SK-N-SH (cell line): Measurements from ENCODE around the gene DLG4.

Source experiments
- CTCF ChIP-seq: fragments of 200-600 bp; sonication (generic); IDR thresholded peaks from 2 replicates; pipeline ENCODE4 v1.6.1; 2017; ENCODE audit warnings: antibody characterized with exemption, mild to moderate bottlenecking, moderate library complexity
- EP300 ChIP-seq, 2 experiments: IDR thresholded peaks; 2 replicates each; pipeline versions ENCODE4 v1.4.0 to v1.6.1; 2012; ENCODE audit warnings: borderline replicate concordance in 1 of 2, low read depth in 1 of 2, low read length in 1 of 2
- FOXJ3 ChIP-seq: sonication (generic); formaldehyde crosslinking; IDR thresholded peaks from 2 replicates; pipeline ENCODE4 v1.5.1; 2020; ENCODE audit warnings: mild to moderate bottlenecking, missing genetic modification reagents
- FOXM1 ChIP-seq: IDR thresholded peaks from 2 replicates; pipeline ENCODE4 v1.4.0; 2012; ENCODE audit warnings: low read depth, mild to moderate bottlenecking
- JUND ChIP-seq: IDR thresholded peaks from 2 replicates; pipeline ENCODE4 v1.4.0; 2012
- MAX ChIP-seq: IDR thresholded peaks from 2 replicates; pipeline ENCODE4 v1.4.0; 2012; ENCODE audit warnings: low read depth
- NFIC ChIP-seq: IDR thresholded peaks from 2 replicates; pipeline ENCODE4 v1.4.0; 2012; ENCODE audit warnings: borderline replicate concordance
- POLR2AphosphoS5 ChIP-seq: IDR thresholded peaks from 2 replicates; pipeline ENCODE4 v1.6.1; 2012; ENCODE audit warnings: low read depth, low read length
- RAD21 ChIP-seq: IDR thresholded peaks from 2 replicates; pipeline ENCODE4 v1.6.1; 2012; ENCODE audit warnings: mild to moderate bottlenecking, low read length
- RCOR1 ChIP-seq: fragments of 150-350 bp; IDR thresholded peaks from 2 replicates; pipeline ENCODE4 v1.6.1; 2017; ENCODE audit warnings: antibody characterized with exemption, low read length
- RFX5 ChIP-seq: IDR thresholded peaks from 2 replicates; pipeline ENCODE4 v1.6.1; 2012; ENCODE audit warnings: mild to moderate bottlenecking, improper control_type of control experiment, low read length
- SMC3 ChIP-seq: IDR thresholded peaks from 2 replicates; pipeline ENCODE4 v1.6.1; 2012; ENCODE audit warnings: low read depth, low read length, improper control_type of control experiment
- TAF1 ChIP-seq: IDR thresholded peaks from 2 replicates; pipeline ENCODE4 v1.6.1; 2012; ENCODE audit warnings: low read depth, mild to moderate bottlenecking, low read length, moderate library complexity, borderline replicate concordance

- TF ChIP-seq FOXM1 (no peak), CTCF (no peak), SMC3 (no peak), RFX5 (no peak), JUND (no peak), MAX (no peak), TAF1 (no peak), EP300 (IDR thresholded peaks at IDR 0.05; ENCODE audit: borderline replicate concordance in 1 of 2, low read depth in 1 of 2, low read length in 1 of 2) (no peak), RAD21 (no peak), NFIC (no peak), RCOR1 (no peak), POLR2AphosphoS5 (no peak), FOXJ3 (CRISPR knock-in tag) (no peak)
Observed at GRCh38 chr17:7263801-7264078, 44.1 kb upstream of the DLG4 start.
